ENCODE measurements around the gene DUSP14.
"Not testable (repeated sequence)": the region's sequence is repeated elsewhere in the genome, so short reads cannot be mapped to it uniquely, and the experiment has no call there.

Gene DUSP14

DNA sequence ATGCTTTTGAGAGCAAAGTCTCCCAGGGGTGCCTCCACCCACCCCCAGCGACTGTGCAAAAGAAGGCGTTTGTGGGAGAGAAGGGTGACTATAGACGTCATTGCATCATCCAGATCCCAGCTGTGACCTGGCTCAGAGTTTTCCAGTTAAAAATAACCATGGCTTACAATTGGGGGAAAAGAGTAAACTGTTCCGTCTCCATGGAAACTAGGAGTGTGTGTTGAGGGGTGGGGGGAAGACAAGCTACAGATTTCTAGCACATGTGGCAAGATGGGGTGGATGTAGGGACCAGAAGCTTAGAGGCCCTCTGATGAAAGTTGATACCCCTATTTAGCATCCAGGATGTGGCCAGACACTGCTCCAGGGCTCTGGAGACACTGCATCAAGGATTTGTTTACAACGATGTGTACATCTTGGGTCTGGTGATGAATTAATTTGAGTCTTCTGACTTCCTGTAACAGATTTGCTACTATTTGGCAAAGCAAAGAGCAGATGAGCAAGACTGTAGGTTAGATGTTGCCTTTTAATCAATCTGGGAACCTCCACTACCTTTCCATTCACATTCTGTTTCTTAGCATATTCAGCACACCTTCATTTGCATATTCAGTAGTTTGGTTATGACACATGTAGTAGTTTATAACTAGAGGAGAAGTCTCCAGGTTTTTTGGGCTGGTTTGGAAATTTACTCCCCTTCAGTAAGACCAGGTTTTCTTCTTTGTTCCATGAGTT is 6.2 kb upstream of the DUSP14 start:
- in situ Hi-C loops (cut with MboI; ENCODE audit: low sequenced_read_pairs), result no loop called here

DNA sequence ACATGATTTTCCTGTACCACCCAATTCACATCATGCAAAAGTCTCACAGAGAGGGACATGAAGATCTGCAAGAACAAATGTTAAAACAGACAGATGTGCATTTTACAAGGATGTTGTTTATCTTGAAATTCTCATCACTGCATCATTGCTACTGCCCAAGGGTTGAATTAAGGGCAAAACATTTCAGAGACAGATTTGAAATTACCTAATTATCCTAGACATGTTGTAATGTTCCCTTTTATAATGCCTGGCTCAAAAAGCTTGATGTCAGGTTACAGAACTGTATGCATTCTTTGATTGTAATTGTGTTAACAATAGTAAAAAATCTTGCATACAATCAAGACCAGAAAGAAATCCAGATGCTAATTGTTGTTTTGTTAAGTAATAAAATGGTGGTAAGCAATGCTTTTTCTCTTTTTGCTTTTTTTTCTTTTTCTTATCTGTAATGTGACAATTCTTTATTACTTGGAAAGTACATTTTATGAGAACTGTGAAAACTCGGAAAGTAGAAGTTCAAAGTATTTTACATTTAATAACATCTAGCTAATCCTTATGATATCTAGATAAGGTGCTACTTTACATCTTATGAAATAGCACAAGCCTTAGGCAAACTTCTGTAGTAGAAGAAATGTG is 3.6 kb upstream of the DUSP14 start:
- in situ Hi-C loops (cut with MboI; ENCODE audit: low sequenced_read_pairs), result no loop called here

DNA sequence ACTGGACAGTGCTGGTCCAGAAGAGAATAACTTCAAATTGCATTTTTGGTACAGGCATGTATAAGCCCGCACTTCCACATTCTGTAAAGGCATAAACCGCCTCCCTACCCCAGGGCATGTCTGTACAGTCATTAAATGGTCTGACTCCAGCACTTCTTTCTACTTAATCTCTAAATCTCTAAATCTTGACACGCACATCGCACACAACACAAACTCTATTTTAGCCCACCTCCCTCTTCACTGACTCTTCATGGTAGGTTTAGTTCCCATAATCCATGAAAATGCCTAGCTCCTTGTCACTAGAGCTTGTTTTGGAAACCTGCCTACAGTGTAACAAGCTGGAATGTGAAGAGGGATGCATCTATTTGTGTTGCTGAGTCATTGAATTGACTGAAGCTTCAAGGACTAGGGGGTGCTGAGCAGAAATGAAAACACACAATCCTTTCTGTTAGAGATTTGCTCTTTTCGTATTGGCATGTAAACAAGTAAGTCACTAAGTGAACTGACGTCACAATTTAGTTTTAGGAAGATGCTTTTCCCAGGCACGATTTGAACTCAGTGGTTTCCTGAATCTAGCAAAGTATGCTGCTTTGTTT is 1.6 kb upstream of the DUSP14 start:
- in situ Hi-C loops (cut with MboI; ENCODE audit: low sequenced_read_pairs), result no loop called here

DNA sequence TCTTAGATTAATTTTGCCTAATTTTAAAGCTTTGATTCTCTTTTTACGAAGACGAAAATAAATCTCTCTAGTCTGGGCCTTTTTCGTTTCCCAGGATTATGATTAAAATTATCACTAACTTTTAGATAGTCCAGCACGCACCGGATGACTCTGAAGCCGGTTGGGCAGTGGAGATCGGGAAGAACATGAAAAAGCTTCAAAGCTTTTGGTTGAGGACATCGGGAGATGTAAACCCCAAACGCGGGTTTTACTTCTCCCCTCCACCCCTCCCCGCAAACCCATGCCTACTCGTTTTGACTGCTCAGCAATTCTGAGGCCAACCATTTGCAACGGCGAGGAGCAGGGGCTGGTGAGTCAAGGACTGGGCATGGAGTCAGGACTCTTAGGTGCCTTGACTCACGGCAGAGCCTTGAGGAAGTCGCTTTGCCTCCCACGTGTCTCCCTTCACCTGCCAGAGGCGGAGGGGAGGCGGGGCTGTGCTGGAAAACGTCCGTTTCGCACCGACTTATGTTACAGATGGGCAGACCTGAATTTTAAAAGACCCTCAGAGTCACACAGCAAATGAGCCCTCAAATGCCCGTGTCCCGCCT is 989 bp upstream of the DUSP14 start:
- in situ Hi-C loops (cut with MboI; ENCODE audit: low sequenced_read_pairs), result no loop called here

DNA sequence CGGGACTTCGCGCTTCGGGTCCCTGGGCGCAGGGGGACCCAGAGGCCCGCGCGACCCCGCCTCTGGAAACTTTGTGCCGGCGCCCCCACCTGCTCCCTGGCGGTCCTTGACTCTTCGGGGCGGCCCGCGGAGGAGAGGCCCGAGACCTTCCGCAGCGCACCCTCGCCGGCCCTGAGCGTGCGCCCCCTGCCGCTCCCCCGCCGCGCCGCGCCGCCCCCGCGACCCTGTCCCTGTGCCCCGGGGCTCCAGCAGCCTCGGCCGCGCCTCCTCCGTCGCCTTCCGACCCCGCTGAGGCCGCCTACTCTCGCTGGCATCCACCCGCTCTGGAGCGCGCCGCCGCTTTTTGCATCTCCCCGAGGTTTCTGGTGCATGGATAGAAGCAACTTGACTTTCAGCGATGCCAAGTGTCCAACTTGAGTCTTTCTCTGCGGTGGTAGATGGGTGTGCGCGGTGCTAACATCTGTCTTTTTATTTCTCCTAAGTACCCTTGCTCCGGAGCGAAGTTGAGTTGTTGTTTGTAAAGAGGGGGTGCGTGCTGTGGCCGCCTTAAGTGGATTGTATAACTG is 414 bp downstream of the DUSP14 start:
- in situ Hi-C loops (cut with MboI; ENCODE audit: low sequenced_read_pairs), result no loop called here

DNA sequence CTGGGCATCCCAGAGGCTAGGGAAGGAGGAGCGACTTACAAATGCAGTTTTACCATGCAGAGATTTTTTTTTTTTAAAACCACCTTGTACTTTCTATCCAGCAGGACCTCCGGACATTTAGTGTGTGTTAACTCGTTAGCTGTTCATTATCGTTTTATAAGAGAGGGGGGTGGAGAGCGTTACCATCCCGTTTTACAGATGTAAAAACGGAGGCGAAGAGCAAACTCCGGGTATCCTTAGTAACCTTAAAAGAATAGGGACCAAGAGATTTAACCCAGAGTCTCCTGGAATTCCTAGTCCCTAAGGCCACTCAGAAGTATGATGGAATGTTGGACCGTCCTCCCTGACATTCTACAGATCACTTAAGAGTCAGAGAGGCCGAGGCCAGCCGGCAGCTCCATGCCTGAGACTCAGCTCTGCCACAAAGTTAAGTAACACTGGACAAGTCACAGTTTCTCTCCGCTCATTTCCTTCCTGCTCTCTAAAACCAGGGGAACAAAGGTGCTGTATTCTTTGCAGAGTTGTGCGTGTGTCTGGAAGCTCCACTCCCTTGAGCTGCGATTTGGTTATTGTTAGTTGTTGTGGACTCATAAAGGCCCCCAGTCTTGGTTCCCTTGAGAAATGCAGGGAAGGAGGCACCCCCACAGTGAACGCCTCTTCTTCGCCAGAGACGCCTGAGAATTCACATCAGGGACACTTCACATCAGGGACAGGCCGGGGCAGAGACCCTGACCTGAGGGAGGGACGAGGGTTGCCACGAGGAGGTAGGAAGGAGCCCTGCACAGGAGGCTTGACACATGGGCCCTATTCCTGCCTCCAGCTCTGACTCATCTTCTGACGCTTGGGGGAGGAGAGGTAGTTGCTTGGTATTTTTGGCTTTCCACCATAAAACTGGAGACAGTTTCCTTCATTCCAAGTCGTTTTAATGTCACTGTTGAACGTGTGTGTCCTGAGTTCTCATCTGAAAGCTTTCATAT is 1.2 kb downstream of the DUSP14 start:
- in situ Hi-C loops (cut with MboI; ENCODE audit: low sequenced_read_pairs), result no loop called here

DNA sequence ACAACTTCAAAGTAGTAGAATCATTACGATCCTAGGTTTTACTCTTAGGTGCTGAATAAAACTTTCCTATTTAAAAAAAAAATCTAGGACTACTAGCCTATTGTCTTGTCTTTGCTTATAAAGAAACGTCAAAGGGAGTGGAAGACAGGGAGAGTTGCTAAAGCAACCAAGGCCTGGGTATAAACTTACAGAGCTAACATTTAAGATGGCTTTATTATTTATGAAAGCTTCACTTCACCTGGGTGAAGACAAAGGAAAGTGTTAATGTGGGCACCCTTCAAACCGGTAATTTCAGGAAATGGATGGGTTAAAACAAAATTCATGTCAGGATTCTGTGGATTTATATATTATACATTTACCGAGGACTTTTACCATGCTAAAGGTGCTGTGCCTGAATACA is 2.5 kb downstream of the DUSP14 start:
- in situ Hi-C loops (cut with MboI; ENCODE audit: low sequenced_read_pairs), result no loop called here

DNA sequence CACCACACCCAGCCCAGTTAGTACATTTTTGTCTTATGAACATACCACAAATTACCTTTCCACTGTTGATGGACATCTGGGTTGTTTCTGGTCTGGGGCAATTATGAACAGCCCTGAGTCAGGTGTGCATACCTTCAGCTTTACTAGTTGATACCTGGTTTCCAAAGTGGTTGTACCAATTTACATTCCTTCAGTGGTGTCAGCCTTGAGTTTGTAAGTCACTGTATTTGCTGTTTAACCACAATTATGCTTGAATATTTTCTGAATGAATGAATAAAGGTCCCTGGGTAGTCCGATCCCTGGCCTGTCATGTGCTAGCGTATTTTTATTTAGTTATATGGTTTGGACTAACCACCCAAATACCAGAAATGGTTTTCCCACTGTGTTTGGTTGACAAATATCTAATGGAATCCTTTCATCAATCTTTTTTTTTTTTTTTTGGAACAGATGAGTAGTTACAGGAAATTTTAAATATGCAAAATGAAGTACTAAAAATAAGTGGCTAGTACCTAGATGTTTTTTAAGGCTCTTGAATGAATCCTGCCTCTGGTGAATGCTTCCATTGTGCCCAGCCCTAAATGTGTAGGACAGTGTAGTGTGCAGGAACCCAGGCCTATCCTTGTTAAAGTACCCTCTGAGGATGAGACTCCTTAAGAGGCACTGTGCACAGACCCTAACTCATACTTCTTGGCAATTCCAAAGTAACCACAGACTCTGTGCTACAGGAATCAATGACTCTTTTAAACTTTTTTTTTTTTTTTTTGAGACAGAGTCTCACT is 3.7 kb downstream of the DUSP14 start:
- in situ Hi-C loops (cut with MboI; ENCODE audit: low sequenced_read_pairs), result no loop called here

DNA sequence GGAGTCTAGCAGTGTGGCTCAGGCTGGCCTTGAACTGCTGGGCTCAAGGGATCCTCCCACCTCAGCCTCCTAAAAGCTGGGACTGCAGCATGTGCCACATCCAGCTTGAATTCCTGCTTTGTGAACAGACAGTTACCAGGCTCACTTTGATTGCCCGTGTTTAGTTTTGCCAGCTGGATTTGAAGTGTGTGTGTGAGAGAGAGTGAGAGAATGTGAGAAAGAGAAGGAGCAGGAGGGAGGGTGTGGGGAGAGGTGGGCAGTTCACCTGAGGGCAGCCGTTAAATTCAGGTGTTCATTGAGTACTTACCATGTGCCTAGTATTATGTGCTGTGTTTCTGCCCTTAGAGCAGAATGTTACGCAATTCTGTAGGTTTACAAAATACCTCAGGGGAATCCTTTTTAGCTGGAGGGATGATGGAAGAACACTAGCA is 4.7 kb downstream of the DUSP14 start:
- in situ Hi-C loops (cut with MboI; ENCODE audit: low sequenced_read_pairs), result no loop called here

DNA sequence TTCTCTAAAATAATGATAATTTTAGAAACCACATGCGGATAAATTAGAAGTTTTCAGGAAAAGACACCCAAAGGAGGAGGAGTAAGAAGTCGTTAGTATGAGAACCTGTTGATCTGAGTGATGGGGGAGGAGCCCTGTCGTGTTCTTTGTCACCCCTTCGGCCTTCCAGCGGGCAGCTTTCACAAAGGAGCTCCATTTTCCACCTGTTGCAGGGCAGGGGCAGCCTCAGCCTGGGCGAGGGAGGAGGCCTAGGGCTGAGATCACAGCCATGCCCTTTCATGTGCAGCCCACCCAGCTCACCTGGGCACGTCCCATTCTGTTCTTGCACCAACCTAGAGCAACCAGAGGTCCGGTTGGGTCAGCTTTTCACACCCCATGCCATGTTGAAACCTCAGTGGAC is 5.3 kb downstream of the DUSP14 start:
- in situ Hi-C loops (cut with MboI; ENCODE audit: low sequenced_read_pairs), result no loop called here

DNA sequence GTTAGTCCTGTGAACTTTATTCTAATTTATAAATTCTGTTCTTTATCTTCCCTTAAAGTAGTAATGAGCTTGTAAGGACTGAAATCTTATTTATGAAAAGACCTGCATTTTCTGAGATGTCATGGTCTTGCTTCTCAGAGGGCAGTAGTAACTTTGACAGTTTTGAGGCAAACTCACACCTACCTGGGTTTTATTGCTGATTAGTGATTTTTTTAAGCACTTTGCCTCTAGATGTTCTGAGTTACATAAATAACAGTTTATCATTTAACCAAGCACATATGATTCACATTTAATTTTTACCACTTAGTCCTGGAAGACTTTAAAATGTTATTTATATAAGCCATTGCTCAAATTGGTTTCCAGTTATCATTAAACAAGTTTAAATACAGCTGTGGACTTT is 10.7 kb downstream of the DUSP14 start:
- in situ Hi-C loops (cut with MboI; ENCODE audit: low sequenced_read_pairs), result no loop called here

DNA sequence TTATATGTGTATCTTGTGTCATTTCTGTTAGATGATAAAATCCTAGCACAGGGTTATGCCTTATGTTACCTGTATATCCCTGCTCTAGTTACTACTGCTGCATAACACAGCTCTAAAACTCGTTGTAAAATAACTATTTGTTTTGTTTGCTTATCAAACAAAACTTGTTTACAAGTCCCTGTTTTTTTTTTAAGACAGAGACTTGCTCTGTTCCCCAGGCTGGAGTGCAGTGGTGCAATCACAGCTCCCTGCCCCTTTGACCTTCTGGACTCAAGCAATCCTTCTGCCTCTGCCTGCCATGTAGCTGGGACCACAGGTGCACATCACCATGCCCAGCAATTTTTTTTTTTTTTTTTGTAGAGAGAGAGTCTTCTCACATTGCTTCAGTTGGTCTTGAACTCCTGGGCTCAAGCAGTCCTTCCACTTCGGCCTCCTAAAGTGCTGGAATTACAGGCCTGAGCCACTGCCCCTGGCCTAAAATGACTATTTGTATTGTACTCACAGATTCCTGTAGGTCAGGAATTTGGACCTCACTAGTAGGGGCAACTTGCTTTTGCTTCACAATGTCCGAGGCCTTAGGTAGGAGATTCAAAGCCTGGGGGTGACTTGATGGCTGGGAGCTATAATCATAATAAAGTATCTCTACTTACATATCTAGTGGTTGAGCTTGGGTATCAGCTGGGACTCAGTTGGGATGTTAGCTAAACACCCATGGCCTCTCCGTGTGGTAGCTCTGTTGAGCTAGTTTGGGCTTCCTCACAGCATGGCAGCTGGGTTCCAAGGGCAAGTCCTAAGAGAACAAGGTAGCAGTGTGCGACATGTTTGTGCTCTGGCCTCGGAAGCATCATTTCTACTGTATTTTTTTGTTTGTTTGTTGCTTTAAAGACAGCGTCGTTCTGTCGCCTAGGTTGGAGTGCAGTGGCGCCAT is 12.6 kb downstream of the DUSP14 start:
- in situ Hi-C loops (cut with MboI; ENCODE audit: low sequenced_read_pairs), result no loop called here

DNA sequence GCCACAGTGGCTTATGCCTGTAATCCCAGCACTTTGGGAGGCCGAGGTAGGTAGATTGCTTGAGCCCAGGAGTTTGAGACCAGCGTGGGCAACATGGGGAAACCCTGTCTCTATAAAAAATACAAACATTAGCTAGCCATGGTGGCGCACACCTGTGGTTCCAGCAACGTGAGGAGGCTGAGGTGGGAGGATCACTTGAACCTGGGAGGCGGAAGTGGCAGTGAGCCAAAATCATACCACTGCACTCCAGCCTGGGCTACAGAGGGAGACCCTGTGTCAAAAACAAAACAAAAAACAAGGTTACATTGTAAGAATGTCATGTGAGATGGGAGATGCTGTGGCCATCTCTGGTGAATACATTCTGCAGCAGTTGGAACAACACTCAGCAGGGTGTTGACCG is 13.5 kb downstream of the DUSP14 start:
- in situ Hi-C loops (cut with MboI; ENCODE audit: low sequenced_read_pairs), result no loop called here

DNA sequence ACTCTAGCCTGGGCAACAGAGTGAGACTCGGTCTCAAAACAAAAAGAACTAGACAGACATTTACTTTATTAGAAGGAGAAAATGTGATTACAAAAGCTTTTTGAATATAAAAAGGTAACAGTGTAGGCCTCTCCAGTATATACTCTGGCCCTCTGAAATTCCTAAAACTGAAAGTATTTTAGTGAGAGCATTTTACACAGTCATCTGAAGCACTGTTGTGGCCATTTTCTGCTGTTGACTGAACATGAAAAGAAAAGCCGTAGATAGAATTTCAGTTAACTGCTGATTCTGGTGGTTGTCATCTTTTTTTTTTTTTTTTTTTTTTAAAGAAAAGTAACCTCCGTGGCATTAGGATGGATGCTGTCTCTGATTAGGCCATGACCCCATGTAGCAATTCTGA is 15.6 kb downstream of the DUSP14 start:
- in situ Hi-C loops (cut with MboI; ENCODE audit: low sequenced_read_pairs), result no loop called here

DNA sequence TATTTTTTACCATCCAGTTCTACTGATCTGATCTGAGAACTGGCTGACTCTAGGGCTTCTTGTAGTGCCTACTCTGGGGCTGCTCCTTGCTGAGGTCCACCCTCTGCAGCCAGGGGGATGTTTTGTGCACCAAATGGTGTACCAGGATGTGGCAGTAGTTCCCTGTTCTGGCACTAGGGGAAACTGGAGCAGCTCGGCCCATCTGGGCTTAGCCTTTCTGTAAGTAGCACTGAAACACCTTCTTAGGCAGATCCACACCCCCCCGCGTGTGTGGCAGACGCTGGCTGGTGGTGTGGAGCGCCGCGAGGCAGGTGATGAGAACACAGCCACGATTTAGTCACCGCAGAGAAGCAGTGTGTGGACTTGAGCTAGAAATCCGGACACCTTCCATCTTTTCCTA is 17.0 kb downstream of the DUSP14 start:
- in situ Hi-C loops (cut with MboI; ENCODE audit: low sequenced_read_pairs), result no loop called here

DNA sequence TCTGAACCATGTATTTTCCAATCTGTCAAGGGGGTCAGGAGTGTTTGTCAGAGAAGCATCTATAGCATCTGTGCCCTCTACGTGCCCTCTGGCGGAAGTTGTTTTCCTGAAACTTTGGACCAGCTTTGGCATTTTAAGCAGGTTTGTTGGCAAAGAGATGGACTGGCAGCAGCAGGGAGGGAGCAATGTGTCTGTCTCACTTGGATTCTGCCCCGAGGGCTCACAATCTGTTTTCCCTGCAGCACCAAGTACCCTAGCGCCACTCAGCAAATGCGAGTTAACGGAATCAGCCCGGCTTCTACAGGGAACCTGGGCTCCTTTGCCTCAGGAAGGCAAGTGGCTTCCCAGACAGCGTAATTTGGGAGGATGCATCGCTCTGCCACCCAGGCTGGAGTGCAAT is 17.4 kb downstream of the DUSP14 start:
- in situ Hi-C loops (cut with MboI; ENCODE audit: low sequenced_read_pairs), result no loop called here

DNA sequence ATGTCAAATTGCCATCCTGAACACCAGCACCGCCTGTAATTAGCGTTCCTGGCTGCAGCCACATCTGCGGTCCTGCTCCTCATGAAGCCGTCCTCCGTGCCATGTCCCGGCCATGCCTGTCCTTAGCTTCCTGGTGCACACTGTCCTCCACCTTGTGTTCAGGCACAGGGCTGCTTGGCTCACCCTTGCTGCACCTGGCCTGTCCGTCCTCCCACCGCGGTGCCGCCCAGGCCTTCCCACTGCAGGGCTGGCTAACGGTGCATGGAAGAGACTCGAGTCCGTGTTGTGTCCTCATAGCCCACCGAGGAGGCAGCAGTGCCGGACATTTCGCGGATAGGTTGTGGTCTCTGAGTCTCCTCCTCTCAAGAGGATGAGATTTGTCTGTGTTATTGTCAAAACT is 20.4 kb downstream of the DUSP14 start:
- in situ Hi-C loops (cut with MboI; ENCODE audit: low sequenced_read_pairs), result no loop called here

DNA sequence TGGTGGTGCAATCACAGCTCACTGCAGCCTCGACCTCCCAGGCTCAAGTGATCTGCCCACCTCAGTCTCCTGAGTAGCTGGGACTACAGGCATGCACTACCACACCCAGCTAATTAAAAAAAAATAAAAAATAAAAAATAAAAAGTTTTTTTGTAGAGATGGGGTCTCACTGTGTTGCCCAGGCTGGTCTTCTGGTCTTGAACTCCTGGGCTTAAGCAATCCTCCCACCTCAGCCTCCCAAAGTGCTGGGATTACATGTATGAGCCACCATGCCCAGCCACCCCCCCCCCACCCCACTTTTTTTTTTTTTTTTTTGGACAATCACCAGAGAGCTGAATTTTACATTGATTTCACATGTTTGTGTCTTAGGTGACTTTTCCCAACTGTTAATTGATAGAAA is 22.0 kb downstream of the DUSP14 start:
- in situ Hi-C loops (cut with MboI; ENCODE audit: low sequenced_read_pairs), result not testable (repeated sequence)
